PFSK-1 (cell line): ENCODE data around the gene ARHGEF18.

ENCODE experiments used
- FOXP2 ChIP-seq: optimal IDR thresholded peaks from 2 replicates; pipeline ENCODE3; 2011; ENCODE audit warnings: borderline replicate concordance, control low read depth, inconsistent platforms; ENCODE audit not compliant: insufficient read depth; ENCODE audit errors: extremely low read length, extremely low read depth
- POLR2AphosphoS5 ChIP-seq: IDR thresholded peaks from 2 replicates; pipeline ENCODE4 v1.6.1; 2012; ENCODE audit warnings: low read depth, mild to moderate bottlenecking, control low read depth, low read length, moderate library complexity
- SIN3A ChIP-seq: IDR thresholded peaks from 2 replicates; pipeline ENCODE4 v1.6.1; 2012; ENCODE audit warnings: mild to moderate bottlenecking, low read length, moderate library complexity, borderline replicate concordance; ENCODE audit not compliant: insufficient read depth

DNA sequence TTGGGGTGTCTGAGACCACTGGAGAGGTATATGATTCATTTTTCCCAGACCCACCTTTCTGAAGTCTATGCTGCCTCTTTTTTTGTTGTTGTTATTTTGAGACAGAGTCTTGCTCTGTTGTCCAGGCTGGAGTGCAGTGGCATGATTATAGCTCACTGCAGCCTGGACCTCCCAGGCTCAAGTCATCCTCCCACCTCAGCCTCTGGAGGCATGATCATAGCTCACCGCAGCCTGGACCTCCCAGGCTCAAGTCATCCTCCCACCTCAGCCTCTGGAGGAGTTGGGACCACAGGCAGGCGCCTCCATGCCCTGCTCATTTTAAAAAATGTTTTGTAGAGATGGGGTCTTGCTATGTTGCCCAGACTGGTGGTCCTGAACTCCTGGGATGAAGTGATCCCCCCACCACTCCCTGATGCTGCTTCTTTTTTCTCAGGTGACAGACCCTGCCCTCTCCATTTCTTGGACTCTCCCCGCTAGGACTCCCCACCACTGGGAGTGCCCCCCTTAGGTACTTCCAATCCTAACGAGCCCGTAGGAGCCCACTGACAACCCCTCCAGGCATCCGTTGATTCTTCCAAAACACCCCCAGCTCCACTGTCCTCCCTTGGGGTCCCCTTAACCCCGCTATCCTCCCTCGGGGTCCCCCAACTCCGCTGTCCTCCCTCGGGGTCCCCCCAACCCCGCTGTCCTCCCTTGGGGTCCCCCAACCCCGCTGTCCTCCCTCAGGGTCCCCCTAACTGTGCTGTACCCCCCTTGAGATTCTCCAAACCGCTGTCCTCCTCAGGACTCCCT is 45.4 kb downstream of the ARHGEF18 start:
- TF ChIP-seq SIN3A (no peak), POLR2AphosphoS5 (no peak), FOXP2 (no peak)
